ENCODE data around the gene MYLK.

MYLK gene

DNA sequence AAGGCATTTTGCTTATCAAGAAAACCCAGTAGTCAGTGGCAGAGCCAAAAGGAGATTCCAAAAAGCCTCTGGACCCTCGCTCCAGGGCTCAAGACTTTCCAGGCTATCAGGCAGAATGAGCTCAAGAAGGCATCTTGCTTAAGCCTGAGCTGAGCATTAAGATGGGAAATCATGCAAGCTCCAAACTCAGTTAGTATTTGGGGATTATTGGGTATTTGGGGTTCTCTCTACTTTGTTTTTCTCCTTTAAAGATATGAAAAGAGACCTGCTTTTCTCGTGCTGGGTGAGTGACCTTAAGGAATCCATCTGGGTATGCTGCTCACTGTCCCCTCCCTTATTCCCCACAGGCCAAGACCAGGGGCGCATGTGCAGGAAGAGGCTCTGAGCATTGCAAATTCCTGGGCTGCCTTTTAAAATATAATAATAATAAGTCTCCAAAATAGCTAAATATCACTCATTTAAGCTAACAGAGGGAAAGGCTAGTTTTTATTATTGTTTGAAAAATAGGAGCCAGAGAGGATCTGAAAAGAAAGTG lies 223.9 kb downstream of the MYLK start:
- DNase-seq: no peak

- DNase-seq: no peak
Measured at GRCh38 chr3:123658852-123659206, 225.3 kb downstream of the MYLK start.

DNA sequence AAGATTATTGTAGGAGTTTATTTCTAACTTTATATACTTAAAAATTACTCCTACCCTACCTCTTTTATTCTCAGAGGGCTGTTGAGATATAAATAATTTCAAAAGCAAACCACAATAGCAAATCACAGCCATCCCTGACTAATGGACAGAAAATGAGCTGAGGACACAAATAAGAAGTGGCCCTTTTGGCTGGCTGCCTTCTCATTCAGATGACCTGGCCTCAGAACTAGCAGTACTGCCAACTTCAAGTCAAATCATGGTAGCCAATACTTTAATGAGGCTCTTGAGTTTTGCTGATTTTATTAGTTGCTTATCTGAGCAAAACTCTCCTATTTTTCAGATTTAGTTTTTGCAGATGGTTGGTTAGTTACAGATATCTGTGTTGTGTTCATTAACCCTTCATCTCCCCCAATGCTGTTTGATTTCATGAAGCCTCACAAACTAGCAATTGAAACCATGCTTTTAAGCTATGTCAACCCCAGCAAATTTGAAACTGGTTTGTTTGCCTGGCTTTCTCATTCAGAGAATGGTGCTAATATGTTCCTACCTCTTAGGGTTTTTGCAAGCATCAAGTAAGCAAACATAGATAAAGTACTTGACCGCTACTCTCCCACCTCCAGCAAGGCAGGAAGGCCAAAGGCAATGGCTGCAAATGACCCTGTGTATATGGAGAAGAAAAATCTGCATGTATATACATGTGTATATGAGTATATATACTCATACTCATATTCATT lies 225.8 kb downstream of the MYLK start:
- DNase-seq: no peak

GRCh38 chr3:123657568-123657967 lies 226.6 kb downstream of the MYLK start:
- no peak for DNase-seq

DNA sequence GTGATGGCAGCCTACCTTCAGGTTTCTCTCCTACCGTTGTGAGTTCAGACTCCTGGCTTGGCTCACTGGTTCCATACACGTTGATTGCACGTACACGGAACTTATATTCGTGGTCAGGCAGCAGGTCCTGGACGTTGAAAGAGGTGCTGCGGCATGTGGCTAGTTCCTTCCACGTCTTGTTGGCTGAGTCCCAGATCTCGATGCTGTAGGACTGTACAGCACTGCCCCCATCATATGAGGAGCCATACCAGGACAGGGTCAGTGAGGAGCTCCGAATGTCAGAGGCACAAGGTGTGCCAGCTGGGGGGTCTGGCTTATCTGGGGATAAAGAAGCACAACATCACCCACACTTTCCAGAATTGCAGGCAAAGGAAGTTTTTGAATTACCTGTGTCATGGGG lies 227.0 kb downstream of the MYLK start:
- DNase-seq: no peak

GRCh38 chr3:123656691-123657090 lies 227.4 kb downstream of the MYLK start:
- no peak for DNase-seq

DNA sequence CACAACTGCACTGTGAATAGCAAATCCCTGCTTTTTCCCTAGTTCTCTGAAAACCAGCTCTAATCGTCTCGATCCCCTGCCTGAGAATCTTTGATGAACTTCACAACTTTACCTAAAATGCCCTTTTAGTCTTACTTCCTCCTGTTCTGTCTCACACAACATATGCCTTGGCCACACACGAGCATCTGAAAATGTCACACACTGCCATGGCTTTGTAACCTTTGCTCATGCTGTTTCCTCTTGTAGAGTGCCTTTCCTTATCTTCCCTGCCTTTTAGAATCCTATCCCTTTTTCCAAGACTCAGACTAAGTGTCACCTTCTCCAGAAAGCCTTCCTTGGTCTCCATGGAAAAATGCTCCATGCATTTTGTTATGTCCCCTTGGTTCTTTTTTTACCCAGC lies 227.9 kb downstream of the MYLK start:
- DNase-seq: no peak

DNA sequence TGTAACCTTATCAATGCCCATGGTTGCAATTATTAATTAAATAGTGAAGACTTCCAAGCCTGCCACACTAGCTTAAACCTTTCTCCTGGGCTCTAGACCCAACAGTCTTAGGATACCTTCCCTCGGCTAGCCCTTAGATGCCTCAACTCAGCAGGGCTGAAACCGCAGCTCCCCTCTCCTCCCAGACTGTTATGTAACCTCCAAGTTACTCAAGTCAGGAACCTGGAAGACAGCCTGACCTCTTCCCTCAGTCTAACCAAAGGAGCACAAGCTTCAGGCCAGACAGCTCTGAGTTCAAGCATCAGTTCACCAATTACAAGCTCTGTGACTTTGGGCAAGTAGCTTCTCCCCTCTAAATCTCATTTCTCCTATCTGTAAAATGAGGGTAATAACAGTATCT lies 228.7 kb downstream of the MYLK start:
- DNase-seq: no peak

GRCh38 chr3:123653221-123653682 lies 230.9 kb downstream of the MYLK start:
- no peak for DNase-seq

DNA sequence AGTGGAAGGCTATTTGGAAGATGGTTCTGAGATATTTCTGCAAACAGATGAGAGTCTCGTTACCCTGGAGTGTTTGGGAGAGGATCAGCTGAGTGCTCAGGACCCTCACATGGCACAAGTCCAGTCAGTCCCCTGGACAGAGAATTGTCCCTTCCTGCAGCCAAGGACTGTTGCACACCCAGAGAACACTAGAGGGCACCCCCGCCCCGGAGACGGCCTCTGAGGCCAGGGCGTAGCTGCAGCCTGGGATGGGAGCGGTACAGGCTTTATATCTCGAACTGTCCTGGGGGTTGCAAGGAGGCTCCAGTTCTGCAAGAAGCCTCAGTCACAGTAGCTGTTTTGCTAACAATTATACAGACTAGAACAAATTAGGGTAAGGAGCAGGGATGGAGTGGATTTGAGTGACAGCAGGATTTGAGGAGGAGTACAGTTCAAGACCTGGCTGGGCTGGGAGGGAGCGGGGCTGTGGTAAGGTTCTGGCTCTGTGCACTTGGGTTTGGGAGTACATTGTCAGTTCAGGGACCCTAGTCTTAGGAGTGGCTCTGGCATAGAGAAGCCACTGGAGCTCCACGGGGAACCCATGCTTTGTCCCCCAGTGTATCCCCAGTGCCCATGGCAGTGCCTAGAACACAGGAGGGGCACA lies 231.7 kb downstream of the MYLK start:
- DNase-seq: peak in 1 of 5 experiments; percentile 12

DNA sequence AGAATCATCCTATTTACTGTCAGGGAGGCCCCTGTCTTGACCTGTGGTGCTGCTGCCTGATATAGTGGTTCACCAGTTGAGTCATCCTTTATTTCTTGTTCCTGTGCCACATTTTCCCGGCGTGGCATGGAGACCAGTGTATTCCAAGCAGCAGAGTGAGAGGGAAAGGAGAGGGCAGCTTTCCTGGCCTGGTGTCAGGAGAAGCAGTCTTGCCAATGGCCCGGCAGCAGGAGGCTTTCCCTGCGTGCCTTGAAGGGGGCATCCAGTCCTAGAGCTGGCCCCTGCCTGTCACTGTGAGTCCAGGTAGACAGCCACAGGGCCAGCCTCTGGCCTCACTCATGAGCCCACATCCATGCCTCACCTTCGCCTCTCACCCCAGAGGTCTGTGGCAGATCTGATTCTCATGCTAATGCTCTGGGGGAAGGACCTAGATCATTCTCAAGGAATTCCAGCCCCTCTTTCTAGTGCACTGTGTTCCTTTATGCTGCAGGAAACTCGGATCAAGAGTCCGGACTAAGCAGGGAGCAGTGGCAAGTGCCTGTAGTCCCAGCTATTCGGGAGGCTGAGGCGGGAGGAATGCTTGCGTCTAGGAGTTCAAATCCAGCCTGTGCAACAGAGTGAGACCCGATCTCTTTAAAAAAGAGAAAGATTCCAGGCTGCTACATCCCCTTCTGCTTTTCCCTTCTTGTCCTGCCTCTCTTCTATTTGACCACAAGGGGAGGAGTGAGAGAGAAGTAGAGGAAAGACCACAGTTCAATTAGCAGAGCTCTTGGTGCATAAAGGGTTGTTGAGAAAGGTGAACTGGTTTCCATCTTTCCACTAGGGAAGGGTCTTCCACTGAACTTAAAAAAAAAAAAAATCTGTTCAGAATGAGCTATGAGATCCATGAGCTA lies 232.4 kb downstream of the MYLK start:
- no peak for DNase-seq

DNA sequence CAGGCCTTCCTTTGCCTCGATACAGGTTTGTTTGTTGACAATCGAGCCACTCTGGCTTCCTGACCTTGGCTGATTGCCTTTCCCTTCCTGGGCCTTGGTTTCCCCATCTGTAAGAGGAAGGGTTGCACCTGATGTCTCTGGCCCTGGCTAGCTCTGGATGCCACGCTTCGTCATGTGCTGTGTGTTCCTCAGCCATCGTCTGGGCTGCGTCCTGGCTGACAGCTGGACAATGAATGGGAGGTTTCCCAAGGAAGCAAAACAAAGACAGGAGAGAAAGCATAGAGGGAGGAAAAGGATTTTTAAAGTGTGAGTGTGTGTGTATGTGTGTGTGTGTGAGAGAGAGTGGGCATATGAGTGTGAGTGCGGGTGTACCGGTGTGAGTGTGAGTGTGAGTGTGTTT lies 234.0 kb downstream of the MYLK start:
- DNase-seq: no peak

DNA sequence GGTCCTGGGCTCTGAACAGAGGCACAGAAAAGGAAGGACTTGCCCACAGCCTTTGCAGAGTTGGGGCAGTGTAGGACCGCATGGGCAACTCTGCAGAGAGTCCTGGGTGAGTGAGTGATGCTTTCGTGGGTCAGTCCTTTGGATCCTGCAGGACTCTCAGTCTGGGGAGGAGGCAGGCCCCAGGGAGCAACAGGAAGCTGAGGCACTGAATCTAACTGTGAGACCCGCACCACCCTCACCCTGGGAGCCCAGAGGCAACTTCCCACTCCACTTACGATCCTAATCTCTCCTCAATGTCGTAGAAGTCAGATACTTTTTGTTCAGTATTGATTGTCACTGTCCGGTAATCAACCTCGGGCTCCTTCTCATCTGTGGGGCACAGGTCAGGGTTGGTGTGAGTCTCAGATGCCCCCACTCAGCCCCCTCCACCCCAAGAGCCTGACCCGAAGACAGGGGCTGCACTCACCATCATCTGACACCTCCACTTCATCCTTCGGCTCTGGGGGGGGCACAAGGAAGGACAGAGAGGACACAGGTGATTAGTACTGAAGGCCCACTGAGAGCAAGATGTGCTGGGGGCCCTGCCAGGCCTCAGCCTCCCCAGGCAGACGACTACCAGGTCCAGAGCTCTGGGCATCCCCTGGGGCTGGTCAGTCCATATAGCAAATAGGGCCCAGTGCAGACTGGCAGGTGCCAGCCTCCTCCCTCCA lies 235.3 kb downstream of the MYLK start:
- DNase-seq: no peak

GRCh38 chr3:123644358-123644757 lies 239.8 kb downstream of the MYLK start:
- DNase-seq: no peak

- no peak for DNase-seq
Measured at GRCh38 chr3:123642957-123643330, 241.2 kb downstream of the MYLK start.

GRCh38 chr3:123642182-123642956 lies 241.8 kb downstream of the MYLK start:
- peak in 2 of 5 experiments; percentile 10 to 66 for DNase-seq

DNA sequence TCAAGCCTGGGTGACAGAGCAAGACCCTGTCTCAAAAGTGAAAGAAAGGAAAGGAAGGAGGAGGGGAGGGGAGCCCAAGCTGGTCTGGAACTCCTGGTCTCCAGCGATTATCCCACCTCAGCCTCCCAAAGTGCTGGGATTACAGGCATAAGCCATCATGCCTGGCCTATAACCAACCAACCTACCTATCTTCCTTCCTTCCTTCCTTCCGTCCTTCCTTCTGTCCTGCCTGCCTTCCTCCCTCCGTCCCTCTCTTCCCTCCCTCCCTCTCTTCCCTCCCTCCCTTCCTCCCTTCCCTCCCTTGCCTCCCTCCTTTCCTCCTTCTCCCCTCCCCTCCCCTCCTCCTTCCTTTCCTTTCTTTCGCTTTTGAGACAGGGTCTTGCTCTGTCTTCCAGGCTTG lies 242.6 kb downstream of the MYLK start:
- no peak for DNase-seq

DNA sequence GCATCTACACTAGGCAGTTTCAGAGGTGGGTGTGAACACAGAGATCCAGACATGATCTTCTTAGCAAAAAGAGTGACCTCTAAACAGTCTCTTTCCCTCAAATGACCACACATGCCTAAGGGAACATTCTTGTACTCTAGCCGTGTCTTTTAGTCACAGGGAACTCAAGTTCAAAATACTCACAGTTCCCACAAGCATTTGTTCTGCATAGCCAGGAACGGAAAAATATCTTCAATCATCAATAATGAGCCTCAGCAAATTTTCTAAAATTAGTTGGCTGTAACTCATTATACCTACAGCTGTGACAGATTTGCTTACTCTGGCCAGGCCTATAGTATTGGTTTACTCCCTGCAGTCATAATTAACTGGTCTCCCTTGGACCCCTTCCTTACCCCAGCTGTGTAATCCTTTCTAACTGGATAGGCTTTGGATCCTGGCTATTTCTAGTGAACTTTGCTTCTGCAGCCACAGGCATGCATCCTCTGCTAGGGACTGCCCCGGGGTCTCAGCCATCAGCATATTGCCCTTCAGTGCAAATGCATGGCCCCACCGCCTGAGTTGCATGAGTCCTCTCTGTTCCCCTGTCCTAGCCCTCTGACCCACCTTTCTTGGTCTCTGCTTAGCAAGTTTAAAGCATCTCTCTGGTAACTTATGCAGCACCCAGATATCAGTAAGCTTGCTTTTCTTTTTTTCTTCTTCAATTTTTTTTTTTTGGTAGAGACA lies 243.2 kb downstream of the MYLK start:
- DNase-seq: no peak

DNA sequence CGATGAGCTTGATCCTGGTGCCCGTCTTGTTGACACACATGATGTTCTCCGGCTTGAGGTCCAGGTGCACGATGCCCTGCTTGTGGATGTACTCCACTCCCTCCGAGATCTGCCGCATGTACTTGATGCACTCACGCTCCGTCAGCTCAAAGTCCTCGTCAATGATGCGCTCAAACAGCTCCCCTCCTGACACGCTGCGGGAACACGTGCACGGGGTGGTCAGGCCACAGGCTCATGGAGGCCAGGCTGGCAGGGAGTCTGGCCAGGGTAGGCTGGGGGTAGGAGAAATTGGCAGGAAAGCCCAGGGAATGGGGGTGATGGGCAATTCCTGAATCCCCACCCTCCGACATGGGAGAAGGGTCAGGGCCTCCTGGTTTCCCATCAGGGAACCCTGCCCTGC lies 243.8 kb downstream of the MYLK start:
- DNase-seq: no peak

DNA sequence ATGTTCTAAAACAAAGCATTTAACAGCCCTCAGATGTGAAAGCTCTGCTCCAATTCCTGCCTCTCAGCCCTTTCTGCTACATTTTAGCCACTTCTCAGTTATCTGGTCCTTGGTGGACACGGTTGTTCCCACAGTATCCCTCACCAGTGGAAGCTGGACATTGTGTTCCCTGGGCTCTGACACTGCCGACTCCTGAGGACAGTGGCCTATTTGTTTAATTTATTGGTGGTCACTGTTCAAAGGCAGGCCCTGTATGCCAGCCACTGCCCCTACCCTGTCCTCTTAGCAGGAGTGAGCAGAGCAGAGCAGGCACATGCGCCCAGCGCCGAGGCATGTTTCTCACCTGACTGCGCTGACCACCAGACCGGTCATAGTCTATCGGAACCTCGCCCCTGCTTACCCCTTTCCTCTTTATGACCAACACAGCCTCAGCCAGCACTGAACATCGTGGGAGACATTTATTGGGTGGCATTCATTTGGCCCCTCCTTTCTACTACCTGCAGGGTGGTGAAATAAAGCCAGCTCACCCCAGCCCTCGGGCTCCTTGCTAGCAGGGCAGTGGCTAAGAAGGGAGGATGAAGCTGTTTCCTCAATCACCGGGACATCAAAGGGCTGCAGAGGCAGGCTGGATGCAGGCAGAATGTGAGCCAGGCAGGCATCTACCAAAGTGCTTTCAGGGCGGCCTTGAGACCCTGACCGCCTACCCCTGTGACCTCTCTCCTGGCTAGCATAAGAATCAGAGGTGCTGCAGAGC lies 245.0 kb downstream of the MYLK start:
- no peak for DNase-seq

Data from T-helper 2 cell (primary cell).